Stimulated activated naive CD8-positive, alpha-beta T cell treated with anti-CD3 and anti-CD28 coated beads, Interleukin-15, Interleukin-2, amounts not matched to agents 100 ng/mL and 50 ng/mL, for 24 hours (primary cell): ENCODE measurements around the gene KANSL1.
A peak's percentile ranks its signal among the peaks of the same experiment; 100 is the strongest.
"Not testable (repeated sequence)": the region's sequence is repeated elsewhere in the genome, so short reads cannot be mapped to it uniquely, and the experiment has no call there.

ENCODE experiments used
- H3K27ac Mint-ChIP-seq: one replicate; pipeline ENCODE4 v1.8.0; 2021; ENCODE audit warnings: mild to moderate bottlenecking, mixed read lengths
- H3K27me3 Mint-ChIP-seq: one replicate; pipeline ENCODE4 v1.8.0; 2021; ENCODE audit warnings: mixed read lengths
- H3K36me3 Mint-ChIP-seq: one replicate; pipeline ENCODE4 v1.8.0; 2021; ENCODE audit warnings: low read depth, mixed read lengths
- H3K4me1 Mint-ChIP-seq: one replicate; pipeline ENCODE4 v1.8.0; 2021; ENCODE audit warnings: low read depth, mixed read lengths
- H3K4me3 Mint-ChIP-seq: one replicate; pipeline ENCODE4 v1.8.0; 2021; ENCODE audit warnings: mild to moderate bottlenecking, mixed read lengths
- H3K9me3 Mint-ChIP-seq: one replicate; pipeline ENCODE4 v1.8.0; 2021; ENCODE audit warnings: mixed read lengths

The KANSL1 gene

GRCh38 chr17:46193151-46193625 is at the start of gene KANSL1:
Gene KANSL1, minus strand, starts transcription at chr17:46193429. Its CDS starts 21,286 bp downstream, at chr17:46172143.
- H3K27ac Mint-ChIP-seq = peak within 1 kb of the TSS; percentile 97
- H3K9me3 Mint-ChIP-seq = no peaks in the 10 kb centered on the region
- peaks cover 34% of the 10 kb centered on the region for H3K36me3 Mint-ChIP-seq
- H3K4me3 Mint-ChIP-seq = peak within 1 kb of the TSS; percentile 96
- H3K4me1 Mint-ChIP-seq = peaks cover 71% of the 10 kb centered on the region
- no peaks in the 10 kb centered on the region for H3K27me3 Mint-ChIP-seq

- H3K36me3 Mint-ChIP-seq, H3K9me3 Mint-ChIP-seq, H3K27me3 Mint-ChIP-seq, H3K27ac Mint-ChIP-seq, H3K4me1 Mint-ChIP-seq, H3K4me3 Mint-ChIP-seq: not testable (repeated sequence)
Measured at GRCh38 chr17:46231359-46231758, 38.1 kb upstream of the KANSL1 start.

DNA sequence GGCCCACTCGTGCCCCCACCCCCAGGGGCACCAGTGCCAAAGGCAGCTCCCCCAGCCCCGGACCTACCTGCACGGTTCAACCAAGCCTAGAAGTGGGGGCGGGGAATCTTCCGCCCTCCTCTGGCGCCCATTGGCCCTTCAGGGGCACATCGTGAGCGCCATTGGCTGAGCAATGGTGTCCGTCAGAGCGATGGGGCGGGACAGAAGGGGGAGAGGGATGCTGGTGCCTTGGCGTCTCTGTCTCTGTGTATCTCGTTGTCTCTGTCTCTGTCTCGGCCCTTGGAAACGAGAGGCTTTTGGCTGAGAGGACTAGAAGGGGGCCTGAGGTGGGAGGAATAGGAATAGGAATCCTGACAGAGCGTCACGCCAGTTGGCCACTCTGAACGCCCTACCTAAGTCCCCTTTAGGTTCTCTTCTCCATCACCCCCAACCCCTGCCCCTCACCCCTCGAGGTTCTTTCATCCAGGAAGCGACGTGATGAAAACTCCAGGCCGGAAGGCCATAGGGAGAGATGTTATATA is 32.1 kb upstream of the KANSL1 start:
- not testable (repeated sequence) for H3K4me1 Mint-ChIP-seq, H3K36me3 Mint-ChIP-seq, H3K27me3 Mint-ChIP-seq, H3K9me3 Mint-ChIP-seq
- peak overlapping the region; percentile 85 for H3K4me3 Mint-ChIP-seq
- peak overlapping the region; percentile 79 for H3K27ac Mint-ChIP-seq

- H3K36me3 Mint-ChIP-seq, H3K9me3 Mint-ChIP-seq, H3K27me3 Mint-ChIP-seq, H3K4me1 Mint-ChIP-seq: not testable (repeated sequence)
- H3K4me3 Mint-ChIP-seq = peak overlapping the region; percentile 85
- peak overlapping the region; percentile 79 for H3K27ac Mint-ChIP-seq
Measured at GRCh38 chr17:46224864-46225263, 31.6 kb upstream of the KANSL1 start.

DNA sequence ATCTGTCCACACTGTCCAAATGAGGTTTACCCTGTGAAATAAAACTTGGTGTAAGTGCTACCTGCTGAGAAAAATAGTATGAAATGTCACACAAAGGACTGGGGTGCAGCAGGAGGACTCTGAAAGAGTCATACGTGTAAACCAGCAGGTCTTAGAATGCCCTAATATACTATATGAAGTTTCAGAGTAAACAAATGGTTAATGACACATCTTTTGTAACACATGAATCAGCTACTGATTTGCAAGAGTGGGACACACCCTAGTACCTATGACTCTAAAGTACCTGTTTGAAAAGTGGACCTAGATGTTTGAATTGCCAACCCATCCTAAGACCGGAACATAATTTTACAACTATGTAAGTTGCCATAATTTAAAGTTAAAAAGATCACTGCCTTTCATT is 29.8 kb upstream of the KANSL1 start:
- H3K9me3 Mint-ChIP-seq, H3K36me3 Mint-ChIP-seq, H3K27me3 Mint-ChIP-seq, H3K27ac Mint-ChIP-seq, H3K4me1 Mint-ChIP-seq: not testable (repeated sequence)
- H3K4me3 Mint-ChIP-seq = peak overlapping the region; percentile 6

DNA sequence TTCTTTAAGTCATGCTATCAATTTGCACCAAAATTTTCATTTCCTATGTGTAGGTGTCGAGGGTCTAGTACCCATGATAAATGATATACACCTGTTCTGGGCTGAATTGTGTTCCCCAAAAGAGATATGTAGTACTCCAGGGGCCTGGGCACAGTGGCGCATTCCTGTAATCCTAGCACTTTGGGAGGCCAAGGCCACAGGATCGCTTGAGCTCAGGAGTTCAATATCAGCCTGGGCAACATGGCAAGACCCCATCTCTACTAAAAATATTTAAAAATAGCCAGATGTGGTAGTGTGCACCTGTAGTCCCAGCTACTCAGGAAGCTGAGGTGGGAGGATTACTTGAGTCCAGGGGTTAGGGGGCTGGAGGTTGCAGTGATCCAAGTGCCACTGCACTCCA is 23.5 kb upstream of the KANSL1 start:
- peaks cover 29% of the 10 kb centered on the region for H3K36me3 Mint-ChIP-seq
- no peak overlapping the region for H3K4me3 Mint-ChIP-seq
- H3K27ac Mint-ChIP-seq = no peak overlapping the region
- no peaks in the 10 kb centered on the region for H3K27me3 Mint-ChIP-seq
- peaks cover 12% of the 10 kb centered on the region for H3K4me1 Mint-ChIP-seq
- H3K9me3 Mint-ChIP-seq = no peaks in the 10 kb centered on the region

DNA sequence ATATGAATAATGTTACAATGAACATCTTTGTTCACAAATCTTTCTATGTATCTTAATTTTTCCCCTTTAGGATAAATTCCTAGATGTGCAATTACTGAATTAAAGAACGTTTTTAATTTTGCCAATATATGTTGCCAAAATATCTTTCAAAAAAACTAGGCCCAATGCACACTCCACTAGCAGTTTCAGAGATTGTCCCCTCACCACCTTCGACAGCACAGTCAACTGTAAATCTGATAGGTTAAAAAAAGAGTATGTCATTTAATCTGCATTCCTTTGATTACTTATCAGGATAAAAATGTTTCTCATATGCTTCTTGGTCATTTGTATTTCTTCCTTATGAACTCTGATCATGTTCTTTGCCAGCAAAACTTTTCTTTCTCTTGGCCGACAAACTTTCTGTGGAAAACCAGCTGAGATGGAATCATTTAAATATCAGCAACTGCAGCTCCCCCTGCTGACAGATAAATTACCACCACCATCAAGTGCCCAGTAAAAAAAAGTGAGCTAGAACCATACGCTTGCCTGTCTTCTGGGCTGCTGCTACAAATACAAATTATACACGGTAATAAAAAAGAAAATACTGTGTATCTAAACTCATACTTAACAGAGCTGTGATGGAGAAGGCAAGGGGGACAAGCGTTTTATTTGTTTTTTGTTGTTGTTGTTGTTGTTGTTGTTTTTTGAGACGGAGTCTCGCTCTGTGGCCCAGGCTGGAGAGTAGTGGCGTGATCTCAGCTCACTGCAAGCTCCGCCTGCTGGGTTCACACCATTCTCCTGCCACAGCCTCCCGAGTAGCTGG is 19.6 kb upstream of the KANSL1 start:
- H3K27ac Mint-ChIP-seq = no peak overlapping the region
- peaks cover 25% of the 10 kb centered on the region for H3K36me3 Mint-ChIP-seq
- H3K9me3 Mint-ChIP-seq = no peaks in the 10 kb centered on the region
- H3K4me1 Mint-ChIP-seq = peaks cover 12% of the 10 kb centered on the region
- no peak overlapping the region for H3K4me3 Mint-ChIP-seq
- H3K27me3 Mint-ChIP-seq = no peaks in the 10 kb centered on the region

DNA sequence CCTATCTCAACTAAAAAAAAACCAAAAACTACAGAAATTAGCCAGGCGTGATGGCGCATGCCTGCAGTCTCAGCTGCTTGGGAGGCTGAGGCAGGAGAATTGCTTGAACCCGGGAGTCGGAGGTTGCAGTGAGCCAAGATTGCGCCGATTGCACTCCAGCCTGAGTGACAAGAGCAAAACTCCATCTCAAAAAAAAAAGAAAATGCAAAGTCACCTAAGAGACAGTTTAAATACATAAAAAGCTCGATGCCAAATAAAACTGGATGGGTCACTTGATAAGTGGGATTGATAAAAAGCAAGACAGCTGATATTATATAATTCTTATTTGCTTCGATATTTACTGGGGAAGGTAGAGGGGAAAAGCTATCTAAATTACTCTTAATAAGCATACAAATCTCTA is 15.8 kb upstream of the KANSL1 start:
- Mint-ChIP-seq H3K4me1 (peaks cover 15% of the 10 kb centered on the region), H3K9me3 (no peaks in the 10 kb centered on the region), H3K4me3 (no peak overlapping the region), H3K27ac (no peak overlapping the region), H3K36me3 (peaks cover 23% of the 10 kb centered on the region), H3K27me3 (no peaks in the 10 kb centered on the region)

- H3K4me3 Mint-ChIP-seq = no peak overlapping the region
- H3K4me1 Mint-ChIP-seq = peaks cover 24% of the 10 kb centered on the region
- no peaks in the 10 kb centered on the region for H3K9me3 Mint-ChIP-seq
- H3K27ac Mint-ChIP-seq = no peak overlapping the region
- H3K27me3 Mint-ChIP-seq = no peaks in the 10 kb centered on the region
- peaks cover 18% of the 10 kb centered on the region for H3K36me3 Mint-ChIP-seq
Measured at GRCh38 chr17:46205975-46206374, 12.7 kb upstream of the KANSL1 start.

DNA sequence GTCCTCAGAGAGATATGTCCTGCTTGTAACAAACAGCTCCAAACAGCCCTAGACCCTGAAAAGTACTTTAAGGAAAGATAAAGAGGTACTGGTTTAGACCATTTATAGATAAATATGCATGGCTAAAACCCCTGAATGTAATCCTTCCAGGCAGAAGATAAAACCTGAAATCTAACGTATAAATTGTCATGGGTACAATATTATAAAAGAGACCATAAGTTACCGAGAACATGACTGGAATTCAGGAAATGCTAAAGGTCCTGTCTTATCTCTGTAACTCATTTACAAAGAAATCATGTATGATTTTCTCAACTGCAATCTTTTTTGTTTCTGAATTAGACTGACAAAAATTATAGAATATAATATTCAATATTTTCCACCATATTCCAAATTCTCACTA is 9.2 kb upstream of the KANSL1 start:
- H3K4me1 Mint-ChIP-seq = peaks cover 47% of the 10 kb centered on the region
- no peaks in the 10 kb centered on the region for H3K9me3 Mint-ChIP-seq
- H3K4me3 Mint-ChIP-seq = no peak overlapping the region
- no peaks in the 10 kb centered on the region for H3K27me3 Mint-ChIP-seq
- no peak overlapping the region for H3K27ac Mint-ChIP-seq
- H3K36me3 Mint-ChIP-seq = peaks cover 23% of the 10 kb centered on the region

GRCh38 chr17:46201491-46201890 is 8.3 kb upstream of the KANSL1 start:
- Mint-ChIP-seq H3K9me3 (no peaks in the 10 kb centered on the region), H3K27me3 (no peaks in the 10 kb centered on the region), H3K4me3 (no peak overlapping the region), H3K4me1 (peaks cover 52% of the 10 kb centered on the region), H3K36me3 (peaks cover 28% of the 10 kb centered on the region), H3K27ac (no peak overlapping the region)

- no peaks in the 10 kb centered on the region for H3K27me3 Mint-ChIP-seq
- no peak overlapping the region for H3K27ac Mint-ChIP-seq
- peaks cover 61% of the 10 kb centered on the region for H3K4me1 Mint-ChIP-seq
- H3K4me3 Mint-ChIP-seq = no peak overlapping the region
- peaks cover 24% of the 10 kb centered on the region for H3K36me3 Mint-ChIP-seq
- no peaks in the 10 kb centered on the region for H3K9me3 Mint-ChIP-seq
Measured at GRCh38 chr17:46200197-46200596, 7.0 kb upstream of the KANSL1 start.

GRCh38 chr17:46199379-46199778 is 6.2 kb upstream of the KANSL1 start:
- Mint-ChIP-seq H3K36me3 (peaks cover 16% of the 10 kb centered on the region), H3K27me3 (no peaks in the 10 kb centered on the region), H3K27ac (no peak overlapping the region), H3K4me3 (no peak overlapping the region), H3K4me1 (peaks cover 65% of the 10 kb centered on the region), H3K9me3 (no peaks in the 10 kb centered on the region)

DNA sequence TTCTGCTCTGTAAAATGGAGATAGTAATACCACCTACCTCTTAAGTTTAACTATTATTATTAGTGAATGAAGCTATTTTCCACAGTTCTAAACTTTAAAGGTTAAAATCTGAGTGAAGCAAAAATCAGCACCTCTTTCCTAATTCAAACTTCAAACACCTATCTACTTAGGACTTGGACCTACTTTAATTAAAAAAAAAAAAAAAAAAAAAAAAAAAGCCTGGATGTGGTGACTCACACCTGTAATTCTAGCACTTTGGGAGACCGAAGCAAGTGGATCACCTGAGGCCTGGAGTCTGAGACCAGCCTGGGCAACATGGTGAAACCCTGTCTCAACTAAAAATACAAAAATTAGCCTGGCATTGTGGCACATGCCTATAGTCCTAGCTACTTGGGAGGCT is 5.0 kb upstream of the KANSL1 start:
- Mint-ChIP-seq H3K9me3 (no peaks in the 10 kb centered on the region), H3K36me3 (peaks cover 16% of the 10 kb centered on the region), H3K27ac (no peak overlapping the region), H3K27me3 (no peaks in the 10 kb centered on the region), H3K4me3 (no peak overlapping the region), H3K4me1 (peaks cover 64% of the 10 kb centered on the region)

DNA sequence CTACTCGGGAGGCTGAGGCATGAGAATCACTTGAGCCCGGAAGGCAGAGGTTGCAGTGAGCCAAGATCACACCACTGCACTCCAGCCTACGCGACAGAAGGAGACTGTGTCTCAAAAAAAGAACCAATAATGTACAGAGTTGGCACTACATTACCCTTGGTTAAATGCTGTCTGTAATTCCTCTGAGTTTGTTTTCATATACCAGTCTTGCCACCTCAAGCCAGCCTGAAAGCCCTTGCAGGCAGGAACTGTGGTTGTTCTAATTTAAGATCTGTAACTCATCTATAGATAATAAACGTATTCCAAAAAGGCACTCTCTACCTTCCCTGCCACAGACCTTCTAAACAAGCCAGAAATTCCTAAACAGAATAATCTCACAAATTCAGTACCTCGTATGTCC is 4.3 kb upstream of the KANSL1 start:
- H3K4me1 Mint-ChIP-seq = peaks cover 60% of the 10 kb centered on the region
- peaks cover 16% of the 10 kb centered on the region for H3K36me3 Mint-ChIP-seq

More for the DNA sequence above, 4.3 kb upstream of the KANSL1 start:
- peak overlapping the region; percentile 38 for H3K27ac Mint-ChIP-seq
- no peaks in the 10 kb centered on the region for H3K9me3 Mint-ChIP-seq
- no peak overlapping the region for H3K4me3 Mint-ChIP-seq
- no peaks in the 10 kb centered on the region for H3K27me3 Mint-ChIP-seq
